Measurements from ENCODE around the gene GLG1.
"Not testable (repeated sequence)": the region's sequence is repeated elsewhere in the genome, so short reads cannot be mapped to it uniquely, and the experiment has no call there.

GRCh38 chr16:74406600-74407361 is 200.1 kb downstream of the GLG1 start:
- TF ChIP-seq CTCF (IDR thresholded peaks at IDR 0.05; ENCODE audit: insufficient read depth, low read depth, low read length); EZH2 (IDR thresholded peaks at IDR 0.05; ENCODE audit: insufficient read depth, low read length): not testable (repeated sequence)
